HG03108 (cell line): ENCODE data around the gene KRT6A.

Source experiments
- ATAC-seq: cut with Tn5 transposase; IDR thresholded peaks from one replicate; pipeline ENCODE4 v1.9.1; 2021; ENCODE audit warnings: moderate library complexity; ENCODE audit not compliant: unreplicated experiment

KRT6A gene

DNA sequence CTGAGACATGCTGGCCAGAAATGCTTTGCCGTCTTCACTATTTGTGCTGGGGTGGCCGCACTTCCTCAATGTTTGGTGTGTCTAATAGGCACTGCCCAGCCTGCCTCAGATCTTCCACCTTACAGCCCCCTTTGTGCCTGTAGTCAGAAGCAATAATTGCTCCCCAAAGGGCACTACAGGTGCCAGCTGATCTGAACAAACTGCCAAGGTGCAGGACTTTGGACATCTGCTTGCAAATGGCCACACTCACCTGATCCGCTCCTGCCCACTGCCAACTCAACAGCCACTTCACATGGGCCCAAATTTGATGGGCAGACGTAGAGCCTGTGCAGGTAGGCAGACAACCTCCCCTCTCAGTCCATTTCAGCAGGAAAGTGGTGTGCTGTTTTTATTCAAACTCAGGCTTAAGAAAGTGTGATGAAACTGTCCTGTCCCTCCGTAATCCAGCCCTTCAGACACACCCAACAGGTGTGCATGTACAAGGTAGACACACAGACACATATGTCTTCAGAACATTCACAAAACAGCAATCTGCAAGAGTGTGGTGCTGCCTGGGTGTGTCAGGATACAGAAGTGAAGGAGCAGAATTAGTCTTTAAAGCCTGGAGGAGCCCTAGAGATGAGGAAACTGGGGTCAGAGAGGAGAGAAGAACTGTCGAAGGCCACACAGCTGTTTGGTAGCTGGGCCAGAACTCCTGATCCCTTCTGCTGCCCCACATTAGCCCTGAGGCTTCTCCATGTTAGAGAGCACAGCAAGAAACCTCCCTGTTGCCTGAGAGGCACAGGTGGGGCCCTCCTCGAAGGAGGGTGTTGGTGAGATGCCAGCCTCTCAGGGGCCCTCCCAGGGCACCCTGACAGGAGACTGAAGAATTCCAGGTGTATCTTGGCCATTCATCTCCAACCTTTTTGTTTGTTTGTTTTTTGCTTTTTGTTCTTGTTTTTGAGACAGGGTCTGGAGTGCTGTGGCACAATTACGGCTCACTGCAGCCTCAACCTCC is 54.5 kb downstream of the KRT6A start:
- ATAC-seq = no peak

DNA sequence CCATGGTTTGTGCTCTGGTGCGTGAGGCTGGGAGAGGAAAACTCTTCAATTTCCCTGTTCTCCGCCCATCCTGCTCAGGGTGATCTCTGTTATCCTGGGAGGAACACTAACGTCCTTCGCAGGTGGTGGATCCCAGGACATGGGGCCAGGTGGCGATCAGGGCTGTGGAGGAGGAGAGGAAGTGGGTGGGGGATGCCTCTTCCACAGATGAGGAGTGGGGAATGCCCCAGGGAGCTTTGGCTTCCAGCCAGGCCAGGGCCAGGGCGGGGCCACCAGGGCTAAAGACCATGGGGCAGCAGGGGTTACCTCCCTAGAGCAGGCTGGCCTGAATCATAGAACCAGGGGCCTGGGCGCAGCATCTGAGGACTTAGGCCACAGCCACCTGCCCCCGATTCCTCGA is 55.5 kb downstream of the KRT6A start:
- ATAC-seq = no peak
